SK-N-SH (cell line): ENCODE results near the gene STRIT1. TPM values are rescaled to one million over a fixed set of nuclear protein-coding genes. Genes with fewer than 3 reads are reported as not detected.

Source experiments
- CTCF ChIA-PET: fragments of 300-600, 350-600 bp; formaldehyde crosslinking; extraction: SDS; loops from one replicate; lab custom pipeline; 2021; lab: Yijun Ruan, JAX
- POLR2A ChIA-PET: fragments of 350-600 bp; sonication (Branson Sonifier 250); formaldehyde crosslinking; extraction: SDS; loops from one replicate; lab custom pipeline; 2020; ENCODE audit warnings: antibody characterized with exemption, inconsistent platforms; lab: Yijun Ruan, JAX
- DNase-seq: peaks from one replicate; pipeline ENCODE4 v3.0.0; 2012
- H2AFZ ChIP-seq: fragments of 200-600 bp; sonication (generic); 2 replicates; pipeline ENCODE4 v1.8.1; 2016; ENCODE audit warnings: antibody characterized with exemption, mild to moderate bottlenecking, low read depth
- H3F3A ChIP-seq: fragments of 200-600 bp; sonication (generic); replicated peaks from 2 replicates; pipeline ENCODE3; 2016; ENCODE audit warnings: antibody characterized with exemption, mild to moderate bottlenecking; ENCODE audit not compliant: insufficient read depth
- H3K27ac ChIP-seq, 2 experiments: fragments of 200-500 bp in 1 of 2; fragments of 200-600 bp in 1 of 2; sonication (Bioruptor generic) in 1 of 2; sonication (generic), shearing (Covaris generic) in 1 of 2; 2 replicates each; pipeline versions ENCODE4 v1.5.1 to v1.6.1; 2014 to 2016; ENCODE audit warnings: low read depth in 2 of 2, inconsistent platforms in 1 of 2, low read length in 1 of 2, mild to moderate bottlenecking in 1 of 2, mixed read lengths in 1 of 2
- H3K27me3 ChIP-seq: fragments of 200-600 bp; sonication (generic), shearing (Covaris generic); 2 replicates; pipeline ENCODE4 v1.6.1; 2016; ENCODE audit warnings: mixed run types; ENCODE audit not compliant: insufficient read depth
- H3K36me3 ChIP-seq, 2 experiments: fragments of 200-500 bp in 1 of 2; fragments of 200-600 bp in 1 of 2; sonication (Bioruptor generic) in 1 of 2; sonication (generic) in 1 of 2; replicated peaks in 1 of 2; 2 replicates each; pipeline versions ENCODE3 to v1.5.1; 2014 to 2016; ENCODE audit warnings: low read length in 1 of 2, mild to moderate bottlenecking in 1 of 2; ENCODE audit not compliant: insufficient read depth in 2 of 2, control insufficient read depth in 1 of 2
- H3K4me1 ChIP-seq, 2 experiments: fragments of 200-500 bp in 1 of 2; fragments of 200-600 bp in 1 of 2; sonication (Bioruptor generic) in 1 of 2; sonication (generic), shearing (Covaris generic) in 1 of 2; 2 replicates each; pipeline versions ENCODE4 v1.5.1 to v1.6.1; 2014 to 2016; ENCODE audit warnings: low read depth in 1 of 2, low read length in 1 of 2, mixed run types in 1 of 2; ENCODE audit not compliant: insufficient read depth in 2 of 2, control insufficient read depth in 1 of 2
- H3K4me2 ChIP-seq: fragments of 200-600 bp; sonication (generic), shearing (Covaris generic); 2 replicates; pipeline ENCODE4 v1.6.1; 2017; ENCODE audit warnings: mixed run types
- H3K4me3 ChIP-seq, 2 experiments: fragments of 200-500 bp in 1 of 2; fragments of 200-600 bp in 1 of 2; sonication (Bioruptor generic) in 1 of 2; sonication (generic), shearing (Covaris generic) in 1 of 2; 2 replicates each; pipeline versions ENCODE4 v1.5.1 to v1.8.1; 2014 to 2016; ENCODE audit warnings: low read depth in 2 of 2, inconsistent platforms in 1 of 2, low read length in 1 of 2, mild to moderate bottlenecking in 1 of 2, mixed read lengths in 1 of 2, moderate library complexity in 1 of 2
- H3K79me2 ChIP-seq: fragments of 200-600 bp; sonication (generic); 2 replicates; pipeline ENCODE4 v1.8.1; 2017; ENCODE audit warnings: mild to moderate bottlenecking; ENCODE audit not compliant: insufficient read depth
- H3K9ac ChIP-seq: fragments of 200-600 bp; sonication (generic); 2 replicates; pipeline ENCODE4 v1.6.1; 2017; ENCODE audit warnings: mixed run types
- H3K9me2 ChIP-seq: fragments of 200-600 bp; sonication (generic); 2 replicates; pipeline ENCODE4 v1.6.1; 2017; ENCODE audit warnings: mixed run types
- H3K9me3 ChIP-seq: fragments of 200-600 bp; sonication (generic); 2 replicates; pipeline ENCODE4 v1.6.1; 2017; ENCODE audit warnings: mixed run types, mild to moderate bottlenecking, moderate library complexity
- H4K20me1 ChIP-seq: fragments of 200-600 bp; sonication (generic); 2 replicates; pipeline ENCODE4 v1.6.1; 2017; ENCODE audit warnings: mild to moderate bottlenecking, mixed run types; ENCODE audit not compliant: insufficient read depth
- CHD2 ChIP-seq: fragments of 150-350 bp; IDR thresholded peaks from 2 replicates; pipeline ENCODE4 v1.6.1; 2018; ENCODE audit warnings: low read length; ENCODE audit not compliant: partially characterized antibody
- CTCF ChIP-seq: fragments of 200-600 bp; sonication (generic); IDR thresholded peaks from 2 replicates; pipeline ENCODE4 v1.6.1; 2017; ENCODE audit warnings: antibody characterized with exemption, mild to moderate bottlenecking, moderate library complexity
- ELF1 ChIP-seq: IDR thresholded peaks from 2 replicates; pipeline ENCODE4 v1.4.0; 2012
- FOSL2 ChIP-seq: IDR thresholded peaks from 2 replicates; pipeline ENCODE4 v1.4.0; 2012; ENCODE audit warnings: low read depth, mild to moderate bottlenecking, moderate library complexity, borderline replicate concordance
- FOXJ3 ChIP-seq: sonication (generic); formaldehyde crosslinking; IDR thresholded peaks from 2 replicates; pipeline ENCODE4 v1.5.1; 2020; ENCODE audit warnings: mild to moderate bottlenecking, missing genetic modification reagents
- GABPA ChIP-seq: IDR thresholded peaks from 2 replicates; pipeline ENCODE4 v1.4.0; 2012; ENCODE audit warnings: low read depth, mild to moderate bottlenecking
- GATA2 ChIP-seq: sonication (generic); formaldehyde crosslinking; IDR thresholded peaks from 2 replicates; pipeline ENCODE4 v1.5.0; 2020; ENCODE audit warnings: mild to moderate bottlenecking, missing genetic modification reagents
- IRF3 ChIP-seq: fragments of 150-350 bp; IDR thresholded peaks from 2 replicates; pipeline ENCODE4 v1.6.1; 2016; ENCODE audit warnings: mild to moderate bottlenecking, low read depth, low read length
- JUND ChIP-seq: IDR thresholded peaks from 2 replicates; pipeline ENCODE4 v1.4.0; 2012
- MEF2A ChIP-seq: IDR thresholded peaks from 2 replicates; pipeline ENCODE4 v1.4.0; 2012; ENCODE audit warnings: low read depth, borderline replicate concordance
- MXI1 ChIP-seq: IDR thresholded peaks from 2 replicates; pipeline ENCODE4 v1.6.1; 2012; ENCODE audit warnings: mild to moderate bottlenecking, low read depth, low read length, improper control_type of control experiment
- NRF1 ChIP-seq: IDR thresholded peaks from 2 replicates; pipeline ENCODE4 v1.6.1; 2012; ENCODE audit warnings: low read depth, mild to moderate bottlenecking, low read length
- RXRA ChIP-seq: IDR thresholded peaks from 2 replicates; pipeline ENCODE4 v1.4.0; 2012; ENCODE audit warnings: low read depth, mild to moderate bottlenecking, borderline replicate concordance
- USF1 ChIP-seq: IDR thresholded peaks from 2 replicates; pipeline ENCODE4 v1.4.0; 2012; ENCODE audit warnings: low read depth, borderline replicate concordance
- YY1 ChIP-seq: IDR thresholded peaks from 2 replicates; pipeline ENCODE4 v1.4.0; 2012; ENCODE audit warnings: low read depth, mild to moderate bottlenecking
- ZBTB33 ChIP-seq: IDR thresholded peaks from 2 replicates; pipeline ENCODE4 v1.4.0; 2012; ENCODE audit warnings: low read depth, borderline replicate concordance
- WGBS: methylation state at CpG from one replicate; pipeline ENCODE4 v1.1.6; 2017; ENCODE audit warnings: low lambda C conversion rate; 5-methylcytosine and 5-hydroxymethylcytosine counted together
- polyA plus RNA-seq, 3 experiments: library from polyadenylated mRNA; depleted of rRNA; stranded (reverse); fragments of >200 nt; gene quantifications; 2 replicates each; pipeline ENCODE4 v1.2.3, GENCODE V29; 2012

STRIT1 gene
- polyA plus RNA-seq, 1 of the 3 experiments (the other 2 are of a cell fraction): not detected

- no peak overlapping the region for H2AFZ ChIP-seq
- whole genome bisulfite sequencing: 84% methylated on average over 2 of the region's 2 CpGs
- peaks cover 0 to 4% of the 10 kb centered on the region in 2 experiments; a peak in 2 of 4 replicates for H3K4me1 ChIP-seq
- H3K4me2 ChIP-seq: no peak overlapping the region
- H3K79me2 ChIP-seq: no peaks in the 10 kb centered on the region
- H3K36me3 ChIP-seq: no peaks in the 10 kb centered on the region
- H3K27me3 ChIP-seq: no peaks in the 10 kb centered on the region
- TF ChIP-seq NRF1 (no peak), FOSL2 (no peak), RXRA (no peak), ZBTB33 (no peak), USF1 (no peak), FOXJ3 (CRISPR knock-in tag) (no peak), MXI1 (no peak), ELF1 (no peak), IRF3 (no peak), MEF2A (no peak), YY1 (no peak), GATA2 (CRISPR knock-in tag) (no peak), GABPA (no peak), CTCF (no peak), CHD2 (no peak), JUND (no peak)
- H3K9ac ChIP-seq: no peak overlapping the region
- no peaks in the 10 kb centered on the region for H3K9me3 ChIP-seq
- no peaks in the 10 kb centered on the region for H3K9me2 ChIP-seq
- ChIA-PET POLR2A (no interaction called here), CTCF (no interaction called here)
- H3F3A ChIP-seq: no peaks in the 10 kb centered on the region
- H3K27ac ChIP-seq: no peak overlapping the region
- H3K4me3 ChIP-seq: no peak overlapping the region
- no peaks in the 10 kb centered on the region for H4K20me1 ChIP-seq
- no peak for DNase-seq
These were observed 50.0 kb downstream of the STRIT1 start for GRCh38 chr3:155243512-155243921.
